Measurements from ENCODE around the gene CD86. TPM values are rescaled to one million over a fixed set of nuclear protein-coding genes. Genes with fewer than 3 reads are reported as not detected.
A peak's percentile ranks its signal among the peaks of the same experiment; 100 is the strongest.
"Not testable (repeated sequence)": the region's sequence is repeated elsewhere in the genome, so short reads cannot be mapped to it uniquely, and the experiment has no call there.

CD86 gene
- total and polyA plus RNA-seq, 5 donors from 2014 or later, result 0.11 to 1.3 (median 0.81) TPM; not detected in 1

GRCh38 chr3:122031123-122031468, 24.1 kb upstream of the CD86 start:
- no peak for ATAC-seq (ENCODE audit: low read depth in 2 of 2)
- Mint-ChIP-seq H3K9me3 (peaks cover 0 to 10% (median 7%) of the 10 kb centered on the region in 7 donors), H3K27ac (no peak overlapping the region), H3K4me1 (peaks cover 0 to 6% (median 3%) of the 10 kb centered on the region in 4 donors), H3K27me3 (peaks cover 16% of the 10 kb centered on the region), H3K36me3 (no peaks in the 10 kb centered on the region), H3K4me3 (peak overlapping the region in 1 of 4 donors; percentile 27)
- no peak overlapping the region for H3K27ac ChIP-seq (ENCODE audit: insufficient read depth, low read length, poor library complexity, severe bottlenecking)
- no peaks in the 10 kb centered on the region for H3K36me3 ChIP-seq (ENCODE audit: control insufficient read depth, insufficient read depth, low read length)
- peaks cover 0 to 5% of the 10 kb centered on the region in 2 experiments for H3K9me3 ChIP-seq (ENCODE audit: control insufficient read depth in 2 of 2, low read length in 2 of 2)
- DNase-seq, result no peak
- no peak overlapping the region for H3K4me3 ChIP-seq (ENCODE audit: low read depth, low read length)
- peaks cover 3% of the 10 kb centered on the region for H3K27me3 ChIP-seq (ENCODE audit: control insufficient read depth, insufficient read depth, low read length)
- H3K4me1 ChIP-seq (ENCODE audit: control insufficient read depth, insufficient read depth, low read length, poor library complexity, severe bottlenecking), result no peaks in the 10 kb centered on the region

DNA sequence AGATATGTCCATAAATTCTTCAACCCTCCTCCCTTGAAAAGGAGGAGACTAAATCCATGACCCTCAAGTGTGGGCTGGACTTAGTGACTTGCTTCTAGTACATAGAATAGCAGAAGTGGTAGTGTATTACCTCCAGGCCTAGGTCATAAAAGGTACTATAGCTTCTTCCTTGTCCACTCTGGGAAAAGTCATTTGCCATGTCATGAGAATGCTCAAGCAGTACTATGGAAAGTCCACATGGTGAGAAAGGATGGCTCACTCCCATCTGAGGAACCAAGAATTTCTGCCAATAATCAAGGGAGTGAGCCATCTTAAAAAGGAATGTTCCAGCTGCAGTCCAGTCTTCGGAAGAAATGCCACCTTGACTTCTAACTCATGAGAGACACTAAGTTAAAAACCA, 22.6 kb upstream of the CD86 start:
- Histone ChIP-seq H3K4me1 (ENCODE audit: control insufficient read depth, insufficient read depth, low read length, poor library complexity, severe bottlenecking) (no peaks in the 10 kb centered on the region), H3K27ac (ENCODE audit: insufficient read depth, low read length, poor library complexity, severe bottlenecking) (no peak overlapping the region), H3K36me3 (ENCODE audit: control insufficient read depth, insufficient read depth, low read length) (no peaks in the 10 kb centered on the region), H3K4me3 (ENCODE audit: low read depth, low read length) (no peak overlapping the region), H3K9me3 (ENCODE audit: control insufficient read depth in 2 of 2, low read length in 2 of 2) (peaks cover 0 to 20% of the 10 kb centered on the region in 2 experiments), H3K27me3 (ENCODE audit: control insufficient read depth, insufficient read depth, low read length) (peaks cover 3% of the 10 kb centered on the region)
- Mint-ChIP-seq H3K4me3 (no peak overlapping the region), H3K4me1 (peaks cover 0 to 6% (median 3%) of the 10 kb centered on the region in 4 donors), H3K27ac (no peak overlapping the region), H3K27me3 (peaks cover 16% of the 10 kb centered on the region), H3K9me3 (peaks cover 1 to 18% (median 7%) of the 10 kb centered on the region in 7 donors), H3K36me3 (no peaks in the 10 kb centered on the region)
- ATAC-seq (ENCODE audit: low read depth in 2 of 2) (no peak), DNase-seq (no peak)

- peaks cover 3% of the 10 kb centered on the region for H3K27me3 ChIP-seq (ENCODE audit: control insufficient read depth, insufficient read depth, low read length)
- DNase-seq, result no peak
- H3K9me3 Mint-ChIP-seq, result peaks cover 6 to 23% (median 12%) of the 10 kb centered on the region in 7 donors
- no peak for ATAC-seq (ENCODE audit: low read depth in 2 of 2)
- peaks cover 3 to 24% of the 10 kb centered on the region in 2 experiments for H3K9me3 ChIP-seq (ENCODE audit: control insufficient read depth in 2 of 2, low read length in 2 of 2)
- H3K27ac ChIP-seq (ENCODE audit: insufficient read depth, low read length, poor library complexity, severe bottlenecking), result no peak overlapping the region
- no peaks in the 10 kb centered on the region for H3K36me3 Mint-ChIP-seq
- H3K4me1 Mint-ChIP-seq, result peaks cover 0 to 6% (median 3%) of the 10 kb centered on the region in 4 donors
- H3K27me3 Mint-ChIP-seq, result peaks cover 16% of the 10 kb centered on the region
- no peak overlapping the region for H3K27ac Mint-ChIP-seq
- no peak overlapping the region for H3K4me3 ChIP-seq (ENCODE audit: low read depth, low read length)
- no peaks in the 10 kb centered on the region for H3K36me3 ChIP-seq (ENCODE audit: control insufficient read depth, insufficient read depth, low read length)
- H3K4me1 ChIP-seq (ENCODE audit: control insufficient read depth, insufficient read depth, low read length, poor library complexity, severe bottlenecking), result no peaks in the 10 kb centered on the region
- H3K4me3 Mint-ChIP-seq, result no peak overlapping the region
Observed at GRCh38 chr3:122033023-122033422, 22.1 kb upstream of the CD86 start.

GRCh38 chr3:122047296-122047695, 7.9 kb upstream of the CD86 start:
- not testable (repeated sequence) for H3K36me3 Mint-ChIP-seq; DNase-seq; H3K4me1 ChIP-seq (ENCODE audit: control insufficient read depth, insufficient read depth, low read length, poor library complexity, severe bottlenecking); H3K4me1 Mint-ChIP-seq; H3K27ac ChIP-seq (ENCODE audit: insufficient read depth, low read length, poor library complexity, severe bottlenecking); H3K27ac Mint-ChIP-seq; H3K9me3 ChIP-seq (ENCODE audit: control insufficient read depth in 2 of 2, low read length in 2 of 2); H3K4me3 ChIP-seq (ENCODE audit: low read depth, low read length); H3K4me3 Mint-ChIP-seq; H3K36me3 ChIP-seq (ENCODE audit: control insufficient read depth, insufficient read depth, low read length); ATAC-seq (ENCODE audit: low read depth in 2 of 2); H3K27me3 Mint-ChIP-seq; H3K27me3 ChIP-seq (ENCODE audit: control insufficient read depth, insufficient read depth, low read length)
- peaks cover 0 to 12% (median 2%) of the 10 kb centered on the region in 7 donors for H3K9me3 Mint-ChIP-seq

DNA sequence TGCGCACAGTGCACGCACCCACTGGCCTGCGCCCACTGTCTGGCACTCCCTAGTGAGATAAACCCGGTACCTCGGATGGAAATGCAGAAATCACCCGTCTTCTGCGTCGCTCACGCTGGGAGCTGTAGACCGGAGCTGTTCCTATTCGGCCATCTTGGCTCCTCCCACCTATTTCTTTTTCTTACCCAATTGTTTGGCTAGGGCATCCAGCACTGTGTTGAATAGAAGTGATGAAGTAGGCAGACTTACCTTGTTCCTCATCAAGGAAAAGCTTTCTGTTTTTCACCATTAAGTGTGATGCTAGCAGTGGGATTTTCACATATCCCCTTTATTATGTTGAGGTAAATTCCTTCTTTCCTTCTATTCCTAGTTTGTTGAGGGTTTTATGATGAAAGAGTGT, 7.4 kb upstream of the CD86 start:
- peaks cover 0 to 12% (median 2%) of the 10 kb centered on the region in 7 donors for H3K9me3 Mint-ChIP-seq
- not testable (repeated sequence) for H3K4me1 Mint-ChIP-seq; ATAC-seq (ENCODE audit: low read depth in 2 of 2); H3K9me3 ChIP-seq (ENCODE audit: control insufficient read depth in 2 of 2, low read length in 2 of 2); H3K4me1 ChIP-seq (ENCODE audit: control insufficient read depth, insufficient read depth, low read length, poor library complexity, severe bottlenecking); H3K36me3 Mint-ChIP-seq; H3K27me3 ChIP-seq (ENCODE audit: control insufficient read depth, insufficient read depth, low read length); H3K27ac ChIP-seq (ENCODE audit: insufficient read depth, low read length, poor library complexity, severe bottlenecking); H3K27me3 Mint-ChIP-seq; H3K4me3 ChIP-seq (ENCODE audit: low read depth, low read length); DNase-seq; H3K36me3 ChIP-seq (ENCODE audit: control insufficient read depth, insufficient read depth, low read length); H3K4me3 Mint-ChIP-seq; H3K27ac Mint-ChIP-seq

DNA sequence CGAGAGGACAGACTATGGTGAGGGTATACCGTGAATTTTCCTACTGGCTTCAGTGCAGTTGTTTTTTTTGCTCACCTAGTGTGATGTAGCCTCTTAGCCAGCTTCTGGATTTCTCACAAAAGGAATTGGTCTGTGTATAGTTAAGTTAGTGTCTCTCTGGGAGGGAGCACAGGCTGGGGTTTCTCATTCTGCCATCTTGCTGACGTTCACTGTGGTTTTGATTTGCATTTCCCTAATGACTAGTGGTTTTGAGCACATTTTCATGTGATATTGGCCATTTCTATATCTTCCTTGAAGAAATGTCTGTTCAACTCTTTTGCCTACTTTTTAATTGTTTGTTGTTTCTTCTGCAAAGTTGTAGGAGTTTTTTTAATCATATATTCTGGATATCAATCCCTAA, 2.2 kb upstream of the CD86 start:
- ATAC-seq (ENCODE audit: low read depth in 2 of 2) (peak in 1 of 2 donors; percentile 22), DNase-seq (no peak)
- no peaks in the 10 kb centered on the region for H3K36me3 Mint-ChIP-seq

GRCh38 chr3:122057671-122058070, 2.5 kb downstream of the CD86 start:
- H3K36me3 Mint-ChIP-seq, result no peaks in the 10 kb centered on the region
- H3K27me3 ChIP-seq (ENCODE audit: control insufficient read depth, insufficient read depth, low read length), result peaks cover 15% of the 10 kb centered on the region
- no peak for ATAC-seq (ENCODE audit: low read depth in 2 of 2)
- H3K27ac ChIP-seq (ENCODE audit: insufficient read depth, low read length, poor library complexity, severe bottlenecking), result no peak overlapping the region
- no peak for DNase-seq
- H3K36me3 ChIP-seq (ENCODE audit: control insufficient read depth, insufficient read depth, low read length), result no peaks in the 10 kb centered on the region
- peaks cover 0 to 5% (median 0%) of the 10 kb centered on the region in 7 donors for H3K9me3 Mint-ChIP-seq
- H3K27me3 Mint-ChIP-seq, result peaks cover 38% of the 10 kb centered on the region
- H3K4me1 Mint-ChIP-seq, result peaks cover 0 to 2% (median 0%) of the 10 kb centered on the region in 4 donors
- H3K9me3 ChIP-seq (ENCODE audit: control insufficient read depth in 2 of 2, low read length in 2 of 2), result no peaks in the 10 kb centered on the region
- H3K4me3 ChIP-seq (ENCODE audit: low read depth, low read length), result no peak overlapping the region
- H3K27ac Mint-ChIP-seq, result no peak overlapping the region
- no peaks in the 10 kb centered on the region for H3K4me1 ChIP-seq (ENCODE audit: control insufficient read depth, insufficient read depth, low read length, poor library complexity, severe bottlenecking)
- no peak overlapping the region for H3K4me3 Mint-ChIP-seq

More for the DNA sequence above, 2.2 kb upstream of the CD86 start:
- Mint-ChIP-seq H3K27me3 (peaks cover 27% of the 10 kb centered on the region), H3K9me3 (peaks cover 0 to 12% (median under 1%) of the 10 kb centered on the region in 7 donors), H3K4me3 (no peak overlapping the region), H3K4me1 (no peaks in the 10 kb centered on the region), H3K27ac (no peak overlapping the region)
- H3K4me3 ChIP-seq (ENCODE audit: low read depth, low read length), result no peak overlapping the region
- no peaks in the 10 kb centered on the region for H3K9me3 ChIP-seq (ENCODE audit: control insufficient read depth in 2 of 2, low read length in 2 of 2)
- H3K27ac ChIP-seq (ENCODE audit: insufficient read depth, low read length, poor library complexity, severe bottlenecking), result no peak overlapping the region
- no peaks in the 10 kb centered on the region for H3K4me1 ChIP-seq (ENCODE audit: control insufficient read depth, insufficient read depth, low read length, poor library complexity, severe bottlenecking)
- H3K27me3 ChIP-seq (ENCODE audit: control insufficient read depth, insufficient read depth, low read length), result peaks cover 11% of the 10 kb centered on the region
- H3K36me3 ChIP-seq (ENCODE audit: control insufficient read depth, insufficient read depth, low read length), result no peaks in the 10 kb centered on the region

- no peak for ATAC-seq (ENCODE audit: low read depth in 2 of 2)
- Histone ChIP-seq H3K9me3 (ENCODE audit: control insufficient read depth in 2 of 2, low read length in 2 of 2) (no peaks in the 10 kb centered on the region), H3K27ac (ENCODE audit: insufficient read depth, low read length, poor library complexity, severe bottlenecking) (no peak overlapping the region), H3K4me3 (ENCODE audit: low read depth, low read length) (no peak overlapping the region), H3K27me3 (ENCODE audit: control insufficient read depth, insufficient read depth, low read length) (peaks cover 15% of the 10 kb centered on the region), H3K4me1 (ENCODE audit: control insufficient read depth, insufficient read depth, low read length, poor library complexity, severe bottlenecking) (no peaks in the 10 kb centered on the region), H3K36me3 (ENCODE audit: control insufficient read depth, insufficient read depth, low read length) (no peaks in the 10 kb centered on the region)
- peaks cover 38% of the 10 kb centered on the region for H3K27me3 Mint-ChIP-seq
- no peak overlapping the region for H3K4me3 Mint-ChIP-seq
- peaks cover 0 to 5% (median 0%) of the 10 kb centered on the region in 7 donors for H3K9me3 Mint-ChIP-seq
- peaks cover 0 to 2% (median 0%) of the 10 kb centered on the region in 4 donors for H3K4me1 Mint-ChIP-seq
- no peaks in the 10 kb centered on the region for H3K36me3 Mint-ChIP-seq
- DNase-seq, result no peak
- H3K27ac Mint-ChIP-seq, result no peak overlapping the region
Observed at GRCh38 chr3:122058294-122058693, 3.1 kb downstream of the CD86 start.

Data from CD4-positive, CD25-positive, alpha-beta regulatory T cell (primary cell).